Measurements from ENCODE around the gene EGFL8. TPM values are rescaled to one million over a fixed set of nuclear protein-coding genes. Genes with fewer than 3 reads are reported as not detected.

The EGFL8 gene
- total and polyA plus RNA-seq, 9 of the 15 experiments (the other 6 are each of a cell fraction or from before 2014, with no cell fraction given), result 2.2 to 47.4 (median 14.2) TPM

DNA sequence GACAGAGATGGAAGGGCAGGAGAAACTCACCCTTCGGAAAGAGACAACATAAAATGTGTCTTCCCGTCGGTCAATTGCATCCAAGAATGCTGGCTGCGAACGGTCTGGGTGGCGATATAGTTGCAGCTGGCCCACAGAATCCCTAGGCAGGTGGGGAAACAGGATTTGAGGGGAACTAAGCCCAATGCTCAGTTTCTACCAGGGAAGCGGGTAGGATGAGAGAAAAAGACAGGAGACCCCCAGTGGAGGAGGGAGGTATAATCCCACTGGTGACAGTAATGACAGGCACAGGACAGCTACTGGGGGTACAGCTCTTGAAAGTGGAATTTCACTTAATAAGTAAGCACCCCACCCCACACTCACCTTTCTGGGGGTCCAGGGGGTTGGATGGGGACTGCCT, 47.7 kb upstream of the EGFL8 start (continued):
- no peak for TF ChIP-seq ZNF134 (CRISPR knock-in tag; conservative IDR thresholded peaks at IDR 0.05)
- TF ChIP-seq ZNF699 (CRISPR knock-in tag; IDR thresholded peaks at IDR 0.05; ENCODE audit: insufficient replicate concordance), result no peak
- TF ChIP-seq, protein P1, sequence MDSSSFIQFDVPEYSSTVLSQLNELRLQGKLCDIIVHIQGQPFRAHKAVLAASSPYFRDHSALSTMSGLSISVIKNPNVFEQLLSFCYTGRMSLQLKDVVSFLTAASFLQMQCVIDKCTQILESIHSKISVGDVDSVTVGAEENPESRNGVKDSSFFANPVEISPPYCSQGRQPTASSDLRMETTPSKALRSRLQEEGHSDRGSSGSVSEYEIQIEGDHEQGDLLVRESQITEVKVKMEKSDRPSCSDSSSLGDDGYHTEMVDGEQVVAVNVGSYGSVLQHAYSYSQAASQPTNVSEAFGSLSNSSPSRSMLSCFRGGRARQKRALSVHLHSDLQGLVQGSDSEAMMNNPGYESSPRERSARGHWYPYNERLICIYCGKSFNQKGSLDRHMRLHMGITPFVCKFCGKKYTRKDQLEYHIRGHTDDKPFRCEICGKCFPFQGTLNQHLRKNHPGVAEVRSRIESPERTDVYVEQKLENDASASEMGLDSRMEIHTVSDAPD (CRISPR knock-in tag; IDR thresholded peaks at IDR 0.05), result no peak
- peak; percentile 48 for TF ChIP-seq SMC3 (conservative IDR thresholded peaks at IDR 0.05; ENCODE audit: insufficient read depth, low read depth, low read length)
- no peak for TF ChIP-seq TEAD1 (CRISPR knock-in tag; IDR thresholded peaks at IDR 0.05)
- TF ChIP-seq NFE2L1 (tag; IDR thresholded peaks at IDR 0.05; ENCODE audit: borderline replicate concordance, low read depth), result no peak
- no peak for TF ChIP-seq LCOR (CRISPR knock-in tag; IDR thresholded peaks at IDR 0.05)
- TF ChIP-seq, protein P2, sequence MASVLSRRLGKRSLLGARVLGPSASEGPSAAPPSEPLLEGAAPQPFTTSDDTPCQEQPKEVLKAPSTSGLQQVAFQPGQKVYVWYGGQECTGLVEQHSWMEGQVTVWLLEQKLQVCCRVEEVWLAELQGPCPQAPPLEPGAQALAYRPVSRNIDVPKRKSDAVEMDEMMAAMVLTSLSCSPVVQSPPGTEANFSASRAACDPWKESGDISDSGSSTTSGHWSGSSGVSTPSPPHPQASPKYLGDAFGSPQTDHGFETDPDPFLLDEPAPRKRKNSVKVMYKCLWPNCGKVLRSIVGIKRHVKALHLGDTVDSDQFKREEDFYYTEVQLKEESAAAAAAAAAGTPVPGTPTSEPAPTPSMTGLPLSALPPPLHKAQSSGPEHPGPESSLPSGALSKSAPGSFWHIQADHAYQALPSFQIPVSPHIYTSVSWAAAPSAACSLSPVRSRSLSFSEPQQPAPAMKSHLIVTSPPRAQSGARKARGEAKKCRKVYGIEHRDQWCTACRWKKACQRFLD (CRISPR knock-in tag; IDR thresholded peaks at IDR 0.05), result no peak
- no peak for TF ChIP-seq NR4A1 (CRISPR knock-in tag; IDR thresholded peaks at IDR 0.05)
- no peak for TF ChIP-seq NR4A1 (tag; IDR thresholded peaks at IDR 0.05)
- TF ChIP-seq, protein P3, sequence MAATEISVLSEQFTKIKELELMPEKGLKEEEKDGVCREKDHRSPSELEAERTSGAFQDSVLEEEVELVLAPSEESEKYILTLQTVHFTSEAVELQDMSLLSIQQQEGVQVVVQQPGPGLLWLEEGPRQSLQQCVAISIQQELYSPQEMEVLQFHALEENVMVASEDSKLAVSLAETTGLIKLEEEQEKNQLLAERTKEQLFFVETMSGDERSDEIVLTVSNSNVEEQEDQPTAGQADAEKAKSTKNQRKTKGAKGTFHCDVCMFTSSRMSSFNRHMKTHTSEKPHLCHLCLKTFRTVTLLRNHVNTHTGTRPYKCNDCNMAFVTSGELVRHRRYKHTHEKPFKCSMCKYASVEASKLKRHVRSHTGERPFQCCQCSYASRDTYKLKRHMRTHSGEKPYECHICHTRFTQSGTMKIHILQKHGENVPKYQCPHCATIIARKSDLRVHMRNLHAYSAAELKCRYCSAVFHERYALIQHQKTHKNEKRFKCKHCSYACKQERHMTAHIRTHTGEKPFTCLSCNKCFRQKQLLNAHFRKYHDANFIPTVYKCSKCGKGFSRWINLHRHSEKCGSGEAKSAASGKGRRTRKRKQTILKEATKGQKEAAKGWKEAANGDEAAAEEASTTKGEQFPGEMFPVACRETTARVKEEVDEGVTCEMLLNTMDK (IDR thresholded peaks at IDR 0.05; ENCODE audit: borderline replicate concordance, insufficient read depth, low read depth, low read length, poor library complexity, severe bottlenecking), result peak; percentile 64
- TF ChIP-seq RBM25 (IDR thresholded peaks at IDR 0.05; ENCODE audit: low read depth, low read length, severe bottlenecking), result no peak
- TF ChIP-seq, protein P4, sequence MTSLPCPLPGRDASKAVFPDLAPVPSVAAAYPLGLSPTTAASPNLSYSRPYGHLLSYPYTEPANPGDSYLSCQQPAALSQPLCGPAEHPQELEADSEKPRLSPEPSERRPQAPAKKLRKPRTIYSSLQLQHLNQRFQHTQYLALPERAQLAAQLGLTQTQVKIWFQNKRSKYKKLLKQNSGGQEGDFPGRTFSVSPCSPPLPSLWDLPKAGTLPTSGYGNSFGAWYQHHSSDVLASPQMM (CRISPR knock-in tag; IDR thresholded peaks at IDR 0.05), result no peak
- no peak for TF ChIP-seq HNRNPH1 (optimal IDR thresholded peaks at IDR 0.05; ENCODE audit: low read depth, low read length)
- TF ChIP-seq SPI1 (IDR thresholded peaks at IDR 0.05; ENCODE audit: borderline replicate concordance, low read depth, low read length), result no peak
- peak in 1 of 2 experiments; percentile 45; a peak in 3 of 4 replicates for TF ChIP-seq RAD21 (CRISPR knock-in tag; conservative IDR thresholded peaks at IDR 0.05 in 1 of 2, IDR thresholded peaks at IDR 0.05 in 1 of 2)
- no peak for TF ChIP-seq ZNF143 (CRISPR knock-in tag; IDR thresholded peaks at IDR 0.05)
- TF ChIP-seq DMBX1 (CRISPR knock-in tag; IDR thresholded peaks at IDR 0.05; ENCODE audit: borderline replicate concordance), result no peak
- TF ChIP-seq, protein P5, sequence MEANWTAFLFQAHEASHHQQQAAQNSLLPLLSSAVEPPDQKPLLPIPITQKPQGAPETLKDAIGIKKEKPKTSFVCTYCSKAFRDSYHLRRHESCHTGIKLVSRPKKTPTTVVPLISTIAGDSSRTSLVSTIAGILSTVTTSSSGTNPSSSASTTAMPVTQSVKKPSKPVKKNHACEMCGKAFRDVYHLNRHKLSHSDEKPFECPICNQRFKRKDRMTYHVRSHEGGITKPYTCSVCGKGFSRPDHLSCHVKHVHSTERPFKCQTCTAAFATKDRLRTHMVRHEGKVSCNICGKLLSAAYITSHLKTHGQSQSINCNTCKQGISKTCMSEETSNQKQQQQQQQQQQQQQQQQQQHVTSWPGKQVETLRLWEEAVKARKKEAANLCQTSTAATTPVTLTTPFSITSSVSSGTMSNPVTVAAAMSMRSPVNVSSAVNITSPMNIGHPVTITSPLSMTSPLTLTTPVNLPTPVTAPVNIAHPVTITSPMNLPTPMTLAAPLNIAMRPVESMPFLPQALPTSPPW (CRISPR knock-in tag; IDR thresholded peaks at IDR 0.05), result no peak
- no peak for TF ChIP-seq MXI1 (IDR thresholded peaks at IDR 0.05; ENCODE audit: low read depth, low read length)
- TF ChIP-seq KDM1A (IDR thresholded peaks at IDR 0.05), result no peak

Measured in K562 (cell line).